Globus pallidus (tissue), 1 donor: Measurements from ENCODE around the gene PCSK5.
"Not testable (repeated sequence)": the region's sequence is repeated elsewhere in the genome, so short reads cannot be mapped to it uniquely, and the experiment has no call there.

Source experiments
- DNase-seq: peaks from one replicate; pipeline ENCODE4 v3.0.0-alpha.2; 2015; ENCODE audit warnings: low spot score

PCSK5 gene

GRCh38 chr9:76359766-76360165 is 469.3 kb downstream of the PCSK5 start:
- no peak for DNase-seq

- not testable (repeated sequence) for DNase-seq
Measured at GRCh38 chr9:76362332-76363031, 472.0 kb downstream of the PCSK5 start.

GRCh38 chr9:76363032-76363395 is 472.5 kb downstream of the PCSK5 start:
- no peak for DNase-seq

GRCh38 chr9:76365028-76365427 is 474.6 kb downstream of the PCSK5 start:
- DNase-seq = no peak

GRCh38 chr9:76366275-76366674 is 475.8 kb downstream of the PCSK5 start:
- DNase-seq = no peak

GRCh38 chr9:76369583-76369982 is 479.1 kb downstream of the PCSK5 start:
- no peak for DNase-seq

- no peak for DNase-seq
Measured at GRCh38 chr9:76370396-76371023, 480.0 kb downstream of the PCSK5 start.

GRCh38 chr9:76371901-76372300 is 481.4 kb downstream of the PCSK5 start:
- no peak for DNase-seq

- no peak for DNase-seq
Measured at GRCh38 chr9:76372336-76372735, 481.9 kb downstream of the PCSK5 start.

GRCh38 chr9:76373173-76373783 is 482.8 kb downstream of the PCSK5 start:
- no peak for DNase-seq

- DNase-seq = no peak
Measured at GRCh38 chr9:76373784-76374474, 483.5 kb downstream of the PCSK5 start.

- no peak for DNase-seq
Measured at GRCh38 chr9:76374783-76375559, 484.5 kb downstream of the PCSK5 start.

- no peak for DNase-seq
Measured at GRCh38 chr9:76377791-76378190, 487.3 kb downstream of the PCSK5 start.

- no peak for DNase-seq
Measured at GRCh38 chr9:76378367-76379073, 488.0 kb downstream of the PCSK5 start.

- DNase-seq = no peak
Measured at GRCh38 chr9:76379494-76379893, 489.0 kb downstream of the PCSK5 start.

GRCh38 chr9:76390656-76391055 is 500.2 kb downstream of the PCSK5 start:
- DNase-seq = no peak

GRCh38 chr9:76394195-76394959 is 503.9 kb downstream of the PCSK5 start, which contains the start of gene RFK:
RFK (minus strand) TSS chr9:76394426; CDS start chr9:76394171, 255 bp downstream.
- peak; percentile 93 for DNase-seq

- DNase-seq = peak; percentile 64
Measured at GRCh38 chr9:76394960-76395252, 504.4 kb downstream of the PCSK5 start.

- DNase-seq = no peak
Measured at GRCh38 chr9:76395381-76395780, 504.9 kb downstream of the PCSK5 start.

- no peak for DNase-seq
Measured at GRCh38 chr9:76396144-76396543, 505.7 kb downstream of the PCSK5 start.

GRCh38 chr9:76396597-76396996 is 506.1 kb downstream of the PCSK5 start:
- no peak for DNase-seq
